GM15510 (cell line): Measurements from ENCODE around the gene SNED1.

Experiments
- POLR2A ChIP-seq: IDR thresholded peaks from 3 replicates; pipeline ENCODE4 v1.6.1; 2011; ENCODE audit warnings: borderline replicate concordance; ENCODE audit not compliant: insufficient read length; ENCODE audit errors: extremely low read depth

SNED1 gene

DNA sequence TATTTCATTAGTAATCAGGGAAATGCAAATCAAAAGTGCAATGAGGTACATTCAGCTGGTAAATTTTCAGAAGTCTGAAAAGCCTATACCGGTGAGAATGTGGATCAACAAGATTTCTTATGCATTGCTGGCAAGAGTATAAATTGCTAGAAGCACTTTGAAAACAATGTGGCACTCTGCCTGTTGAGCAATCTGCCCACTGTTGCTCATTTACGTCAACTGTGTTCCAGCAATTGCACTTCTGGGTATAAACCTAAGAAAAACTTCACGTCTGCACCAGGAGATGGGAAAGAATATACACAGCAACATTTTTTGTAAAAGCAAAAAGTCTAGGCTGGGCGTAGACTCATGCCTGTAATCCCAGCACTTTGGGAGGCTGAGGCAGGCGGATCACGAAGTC, 62.9 kb downstream of the SNED1 start:
- TF ChIP-seq POLR2A, result no peak

DNA sequence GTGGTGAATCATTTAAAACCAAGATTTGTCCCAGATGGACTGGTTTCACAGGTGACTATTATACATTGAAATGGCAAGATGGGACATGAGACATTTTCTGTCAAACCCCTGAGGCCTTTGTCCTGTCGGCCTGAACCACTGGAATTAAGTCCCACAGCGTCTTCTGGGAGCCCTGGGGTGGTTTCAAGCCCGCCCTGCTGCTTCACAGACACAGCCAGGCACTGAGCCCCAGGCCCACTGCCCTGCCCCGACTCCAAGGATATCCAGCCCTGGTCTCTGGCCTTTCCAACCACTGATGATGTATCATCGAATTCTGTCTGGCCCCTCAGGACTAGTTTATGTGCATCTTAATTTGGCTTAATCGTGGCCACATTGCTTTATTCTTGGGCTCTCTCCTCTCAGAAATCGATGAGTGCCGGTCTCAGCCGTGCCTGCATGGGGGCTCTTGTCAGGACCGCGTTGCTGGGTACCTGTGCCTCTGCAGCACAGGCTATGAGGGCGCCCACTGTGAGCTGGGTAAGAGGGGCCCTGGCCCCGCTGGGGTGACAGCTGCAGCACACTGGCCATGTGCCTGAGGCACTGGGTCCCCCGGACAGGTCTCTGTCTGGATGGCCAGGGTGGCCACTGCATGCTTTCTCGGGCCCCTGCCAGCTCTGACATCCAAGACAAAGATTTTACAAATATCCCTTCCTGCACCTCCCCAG, 64.1 kb downstream of the SNED1 start:
- TF ChIP-seq POLR2A, result no peak

DNA sequence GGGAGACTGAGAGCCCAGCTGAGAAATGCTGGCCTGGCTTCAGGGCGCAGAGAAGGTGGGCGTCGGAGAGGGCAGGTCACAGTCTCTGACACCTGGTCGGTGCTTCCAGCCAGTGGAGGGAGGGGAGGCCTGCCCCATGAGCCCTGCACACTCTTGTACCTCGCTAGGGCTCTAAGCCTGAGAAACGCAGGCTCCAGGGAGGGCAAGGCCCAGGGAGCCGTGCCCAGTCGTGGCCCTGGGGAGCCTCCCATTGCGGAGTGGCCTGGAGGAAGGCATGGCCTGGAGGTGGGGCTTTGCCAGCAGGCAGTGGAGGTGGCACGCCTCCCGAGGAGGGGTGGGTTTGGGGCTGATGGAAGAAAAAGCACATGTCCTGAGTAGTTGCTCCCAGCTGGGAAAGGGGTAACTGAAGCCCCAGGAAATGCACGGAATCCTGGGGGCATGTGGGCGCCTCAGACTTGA, 64.7 kb downstream of the SNED1 start:
- TF ChIP-seq POLR2A, result no peak

DNA sequence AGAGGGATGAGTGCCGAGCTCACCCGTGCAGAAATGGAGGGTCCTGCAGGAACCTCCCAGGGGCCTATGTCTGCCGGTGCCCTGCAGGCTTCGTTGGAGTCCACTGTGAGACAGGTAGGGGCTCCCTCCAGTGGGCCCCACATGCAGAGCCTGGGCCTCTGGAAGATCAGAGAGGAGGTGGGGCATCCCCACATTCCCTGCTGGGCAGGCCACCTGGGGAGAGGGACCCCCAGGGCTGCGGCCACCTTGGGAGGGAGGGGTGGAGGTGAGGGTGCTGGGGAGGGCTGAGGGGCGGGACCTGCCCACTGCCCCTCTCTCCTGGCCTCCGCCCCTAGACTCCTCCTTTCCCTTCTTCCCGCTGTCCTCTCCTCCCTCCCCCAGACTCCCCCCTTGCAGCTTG, 65.2 kb downstream of the SNED1 start:
- no peak for TF ChIP-seq POLR2A

DNA sequence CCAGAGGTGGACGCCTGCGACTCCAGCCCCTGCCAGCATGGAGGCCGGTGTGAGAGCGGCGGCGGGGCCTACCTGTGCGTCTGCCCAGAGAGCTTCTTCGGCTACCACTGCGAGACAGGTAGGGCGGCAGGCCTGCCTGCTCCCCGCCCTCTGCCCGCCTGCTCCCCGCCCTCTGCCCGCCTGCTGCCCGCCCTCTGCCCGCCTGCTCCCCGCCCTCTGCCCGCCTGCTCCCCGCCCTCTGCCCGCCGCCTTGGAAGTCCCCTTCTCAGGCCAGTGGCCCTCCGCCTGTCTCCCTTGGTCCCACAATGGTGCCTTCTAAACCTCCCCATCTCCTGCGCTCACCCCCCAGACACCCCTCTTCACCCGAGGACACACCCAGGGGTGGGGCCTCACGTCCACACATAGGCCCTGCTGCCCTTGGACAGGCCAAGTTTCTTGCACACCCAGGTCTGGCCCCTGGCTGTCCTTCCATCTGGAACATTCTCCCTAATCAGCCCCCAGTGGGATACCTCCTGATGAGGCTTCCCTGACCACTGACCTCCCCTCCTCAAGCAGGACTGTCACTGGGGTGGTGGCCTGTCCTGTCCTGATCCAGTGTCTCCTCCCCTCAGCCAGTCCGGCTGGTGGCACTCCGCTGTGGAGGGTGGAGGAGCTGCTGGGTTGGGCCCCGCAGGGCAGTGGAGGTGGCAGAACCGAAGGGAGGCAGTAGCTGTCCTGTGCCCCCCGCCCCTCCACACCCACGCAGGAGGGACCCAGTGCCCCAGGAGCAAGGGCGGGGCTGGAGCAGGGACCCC, 65.8 kb downstream of the SNED1 start:
- TF ChIP-seq POLR2A, result no peak

DNA sequence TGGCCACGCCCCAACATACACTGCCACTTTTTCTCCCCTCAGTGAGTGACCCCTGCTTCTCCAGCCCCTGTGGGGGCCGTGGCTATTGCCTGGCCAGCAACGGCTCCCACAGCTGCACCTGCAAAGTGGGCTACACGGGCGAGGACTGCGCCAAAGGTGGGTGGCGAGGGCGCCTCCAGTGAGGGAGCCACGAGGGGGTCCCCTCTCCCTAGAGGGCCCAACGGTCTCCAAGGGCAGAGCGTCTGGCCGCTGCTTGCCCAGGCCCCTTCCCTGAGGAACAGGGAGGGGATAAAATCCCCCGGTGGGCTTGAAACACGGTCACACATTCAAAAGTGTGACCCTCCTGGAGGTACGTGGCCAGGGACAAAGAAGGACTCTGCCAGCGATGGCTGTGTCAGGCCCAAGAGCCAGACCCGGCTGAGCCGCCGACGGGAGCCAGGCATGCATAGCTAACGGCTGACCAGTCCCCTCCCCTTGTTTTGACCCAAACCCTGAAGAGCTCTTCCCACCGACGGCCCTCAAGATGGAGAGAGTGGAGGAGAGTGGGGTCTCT, 66.5 kb downstream of the SNED1 start:
- no peak for TF ChIP-seq POLR2A

DNA sequence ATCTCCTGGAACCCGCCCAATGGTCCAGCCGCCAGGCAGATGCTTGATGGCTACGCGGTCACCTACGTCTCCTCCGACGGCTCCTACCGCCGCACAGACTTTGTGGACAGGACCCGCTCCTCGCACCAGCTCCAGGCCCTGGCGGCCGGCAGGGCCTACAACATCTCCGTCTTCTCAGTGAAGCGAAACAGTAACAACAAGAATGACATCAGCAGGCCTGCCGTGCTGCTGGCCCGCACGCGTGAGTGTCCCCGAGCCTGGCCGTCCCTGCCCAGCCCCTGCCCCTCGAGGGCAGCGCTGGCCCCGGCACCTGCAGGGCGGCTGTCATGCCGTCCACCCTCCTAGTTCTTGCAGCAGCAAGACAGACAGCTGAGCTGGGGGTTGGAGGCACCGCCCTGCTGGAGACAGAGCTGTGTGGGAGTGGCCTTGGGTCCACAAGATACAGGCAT, 67.0 kb downstream of the SNED1 start:
- TF ChIP-seq POLR2A, result no peak

DNA sequence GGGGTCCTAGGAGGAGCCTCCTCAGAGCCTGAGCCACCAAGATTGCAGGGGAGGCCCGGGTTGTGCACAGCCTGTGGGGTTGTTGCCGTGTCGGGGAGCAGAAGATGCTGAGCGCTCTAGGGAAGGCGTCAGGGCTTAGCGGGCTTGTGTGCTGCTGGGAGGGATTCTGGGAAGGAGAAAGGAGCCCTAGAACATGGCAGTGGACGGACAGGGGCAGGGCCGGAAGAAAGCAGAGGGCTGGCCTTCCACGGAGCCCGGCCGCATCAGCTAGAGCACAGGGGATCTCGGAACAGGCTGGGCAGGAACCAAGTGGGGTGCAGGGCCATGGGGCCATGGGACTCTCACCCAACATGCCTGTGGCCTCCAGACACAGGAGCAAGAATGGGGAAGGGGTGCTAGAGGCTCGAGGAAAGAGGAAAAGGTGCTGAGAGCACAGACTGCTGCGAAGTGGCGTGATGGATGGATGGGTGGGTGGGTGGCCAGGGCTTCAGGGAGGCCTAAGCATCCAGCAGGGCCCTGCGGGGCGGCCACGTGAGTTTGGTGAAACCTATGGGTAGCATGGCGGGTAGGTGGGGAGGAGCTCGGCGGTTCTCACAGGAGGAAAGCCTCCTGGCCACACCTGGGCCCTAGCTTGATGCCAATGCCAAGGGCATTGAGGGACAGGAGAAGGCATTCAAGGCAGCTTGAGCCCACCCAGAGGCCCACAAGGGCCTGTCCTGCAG, 67.9 kb downstream of the SNED1 start:
- TF ChIP-seq POLR2A, result no peak

DNA sequence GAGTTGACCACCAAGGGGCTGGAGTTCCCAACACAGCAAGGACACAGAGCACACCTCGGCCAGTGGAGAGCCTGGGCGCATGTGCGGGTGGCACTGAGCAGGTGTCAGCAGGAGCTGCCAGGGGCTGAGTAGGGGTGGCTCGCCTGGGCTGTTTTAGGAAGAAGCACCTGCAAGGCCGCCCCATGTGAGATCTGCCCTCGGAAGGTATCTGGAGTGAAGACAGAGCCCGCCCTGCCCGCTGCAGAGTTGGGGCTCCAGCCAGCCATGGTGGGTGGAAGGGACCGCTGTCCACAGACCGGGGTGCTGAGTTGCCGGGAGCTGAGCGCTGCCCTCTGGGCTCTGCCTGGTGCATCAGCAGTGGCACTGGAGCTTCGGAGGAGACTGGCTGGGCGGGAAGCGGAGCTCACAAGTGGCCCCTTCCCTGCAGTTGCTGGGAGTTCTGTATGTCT, 68.5 kb downstream of the SNED1 start:
- TF ChIP-seq POLR2A, result no peak

DNA sequence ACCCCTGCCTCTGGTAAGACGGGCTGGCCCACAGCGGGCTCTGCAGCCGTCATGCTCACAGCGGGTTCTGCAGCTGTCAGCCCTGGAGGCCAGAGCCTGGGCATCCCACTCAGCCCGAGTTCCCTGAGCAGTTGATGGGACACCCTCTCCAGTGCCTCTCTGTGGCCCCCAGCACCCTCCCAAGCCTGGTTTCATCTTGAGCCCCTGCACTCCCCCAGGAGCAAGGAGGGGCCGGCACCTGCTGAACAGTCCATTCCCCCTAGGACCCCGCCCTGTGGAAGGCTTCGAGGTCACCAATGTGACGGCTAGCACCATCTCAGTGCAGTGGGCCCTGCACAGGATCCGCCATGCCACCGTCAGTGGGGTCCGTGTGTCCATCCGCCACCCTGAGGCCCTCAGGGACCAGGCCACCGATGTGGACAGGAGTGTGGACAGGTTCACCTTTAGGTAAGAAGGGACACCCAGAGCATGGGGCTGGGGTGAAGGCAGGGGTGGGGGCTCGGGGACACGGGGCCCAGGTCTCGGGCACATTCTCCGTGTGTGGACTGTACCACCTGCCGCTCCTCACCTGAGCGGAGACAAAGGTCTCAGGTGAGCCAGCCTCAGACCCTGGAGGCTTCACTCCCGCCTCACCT, 69.2 kb downstream of the SNED1 start:
- no peak for TF ChIP-seq POLR2A

DNA sequence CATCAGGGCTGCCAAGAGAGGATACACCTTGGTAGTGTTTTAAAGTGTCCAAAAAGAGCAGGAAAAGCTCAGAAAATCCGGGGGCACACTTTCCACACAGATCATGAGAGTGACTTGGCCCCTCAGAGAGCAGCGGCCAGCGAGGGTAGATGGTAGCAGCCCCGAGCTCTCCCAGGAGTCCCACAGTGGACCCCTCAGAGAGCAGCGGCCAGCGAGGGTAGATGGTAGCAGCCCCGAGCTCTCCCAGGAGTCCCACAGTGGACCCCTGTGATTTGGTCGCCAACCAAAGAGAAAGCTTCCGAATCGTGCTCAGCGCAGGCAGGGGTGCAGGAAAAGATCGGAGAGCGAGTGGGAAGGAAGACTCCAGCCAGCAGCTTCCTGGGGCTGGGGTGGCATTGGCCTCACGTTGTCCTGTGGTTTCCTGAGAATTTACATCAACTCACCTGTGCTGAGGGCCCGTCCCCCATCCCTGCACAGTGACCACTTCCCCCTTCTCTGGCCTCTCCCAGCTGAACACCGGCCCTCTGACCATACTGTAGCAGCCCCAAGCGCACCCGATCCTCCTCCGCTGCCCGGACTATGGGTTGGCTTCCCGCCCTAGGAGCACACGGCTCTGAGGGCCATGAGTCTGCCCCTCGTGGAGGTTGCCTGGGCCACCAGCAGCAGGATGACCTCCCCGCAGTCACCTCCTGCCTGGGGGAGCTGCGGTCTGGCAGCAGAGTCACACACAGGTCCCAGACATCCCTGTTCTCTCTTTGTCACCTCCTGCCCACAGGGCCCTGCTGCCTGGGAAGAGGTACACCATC, 69.9 kb downstream of the SNED1 start:
- TF ChIP-seq POLR2A, result no peak

DNA sequence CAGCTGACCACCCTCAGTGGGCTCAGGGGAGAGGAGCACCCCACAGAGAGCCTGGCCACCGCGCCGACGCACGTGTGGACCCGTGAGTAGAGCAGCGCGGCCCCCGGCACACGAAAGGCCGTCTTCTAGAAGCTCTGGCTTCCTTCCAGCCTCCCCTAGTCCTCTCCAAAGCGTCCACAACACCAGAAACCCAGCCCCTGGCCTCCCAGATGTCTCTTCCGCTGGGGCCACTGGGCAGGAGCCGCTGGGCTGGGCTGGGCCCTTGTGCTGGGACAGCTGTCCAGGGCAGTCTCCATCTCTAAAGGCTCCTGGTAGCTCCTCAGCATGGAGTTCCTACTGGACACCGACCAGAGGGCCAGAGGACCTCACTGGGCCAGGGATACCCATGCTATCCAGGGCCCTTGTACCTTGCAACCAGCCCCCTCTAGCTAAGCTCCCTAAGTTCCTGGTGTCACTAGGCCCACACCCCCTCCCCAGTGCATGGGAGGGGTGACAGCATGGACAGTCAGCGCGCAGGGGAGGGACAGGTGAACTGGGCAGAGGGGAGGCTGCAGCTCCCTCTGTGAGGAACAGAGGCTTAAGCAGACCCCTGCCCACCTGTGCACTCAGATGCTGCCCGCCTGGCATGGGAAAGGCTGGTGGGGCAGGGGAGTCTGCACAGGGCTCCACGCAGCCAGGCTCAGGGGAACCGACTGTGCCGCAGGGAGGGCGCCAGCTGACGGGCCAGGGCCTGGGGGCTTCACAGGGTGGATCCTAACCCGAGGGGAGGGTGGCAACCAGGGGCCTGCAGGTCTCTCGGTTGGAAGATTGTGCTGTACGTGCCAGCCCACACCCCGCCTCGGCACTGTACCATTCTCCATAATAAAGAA, 70.8 kb downstream of the SNED1 start:
- no peak for TF ChIP-seq POLR2A

DNA sequence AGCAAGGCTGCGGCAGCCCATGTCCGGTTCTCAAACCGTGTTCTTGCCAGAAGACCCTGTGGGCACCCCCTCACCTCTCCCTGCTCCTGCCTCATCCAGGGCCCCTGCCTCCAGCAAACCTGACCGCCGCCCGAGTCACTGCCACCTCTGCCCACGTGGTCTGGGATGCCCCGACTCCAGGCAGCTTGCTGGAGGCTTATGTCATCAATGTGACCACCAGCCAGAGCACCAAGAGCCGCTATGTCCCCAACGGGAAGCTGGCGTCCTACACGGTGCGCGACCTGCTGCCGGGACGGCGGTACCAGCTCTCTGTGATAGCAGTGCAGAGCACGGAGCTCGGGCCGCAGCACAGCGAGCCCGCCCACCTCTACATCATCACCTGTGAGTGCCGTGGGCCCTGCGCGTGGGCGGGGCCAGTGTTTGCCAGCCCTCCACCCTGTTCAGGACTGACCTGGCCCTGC, 71.4 kb downstream of the SNED1 start:
- no peak for TF ChIP-seq POLR2A
